Astrocyte (in vitro differentiated cells and primary cell): ENCODE measurements around the gene PRPSAP1.

Experiments used
- CTCF ChIP-seq: IDR thresholded peaks from 2 replicates; pipeline ENCODE4 v1.5.1; 2011; ENCODE audit warnings: low read depth, mild to moderate bottlenecking, inconsistent platforms, low read length, moderate library complexity; ENCODE audit not compliant: insufficient read depth
- EZH2 ChIP-seq: IDR thresholded peaks from 2 replicates; pipeline ENCODE4 v1.6.1; 2012; ENCODE audit warnings: mild to moderate bottlenecking, low read length, inconsistent platforms; ENCODE audit not compliant: insufficient read depth

DNA sequence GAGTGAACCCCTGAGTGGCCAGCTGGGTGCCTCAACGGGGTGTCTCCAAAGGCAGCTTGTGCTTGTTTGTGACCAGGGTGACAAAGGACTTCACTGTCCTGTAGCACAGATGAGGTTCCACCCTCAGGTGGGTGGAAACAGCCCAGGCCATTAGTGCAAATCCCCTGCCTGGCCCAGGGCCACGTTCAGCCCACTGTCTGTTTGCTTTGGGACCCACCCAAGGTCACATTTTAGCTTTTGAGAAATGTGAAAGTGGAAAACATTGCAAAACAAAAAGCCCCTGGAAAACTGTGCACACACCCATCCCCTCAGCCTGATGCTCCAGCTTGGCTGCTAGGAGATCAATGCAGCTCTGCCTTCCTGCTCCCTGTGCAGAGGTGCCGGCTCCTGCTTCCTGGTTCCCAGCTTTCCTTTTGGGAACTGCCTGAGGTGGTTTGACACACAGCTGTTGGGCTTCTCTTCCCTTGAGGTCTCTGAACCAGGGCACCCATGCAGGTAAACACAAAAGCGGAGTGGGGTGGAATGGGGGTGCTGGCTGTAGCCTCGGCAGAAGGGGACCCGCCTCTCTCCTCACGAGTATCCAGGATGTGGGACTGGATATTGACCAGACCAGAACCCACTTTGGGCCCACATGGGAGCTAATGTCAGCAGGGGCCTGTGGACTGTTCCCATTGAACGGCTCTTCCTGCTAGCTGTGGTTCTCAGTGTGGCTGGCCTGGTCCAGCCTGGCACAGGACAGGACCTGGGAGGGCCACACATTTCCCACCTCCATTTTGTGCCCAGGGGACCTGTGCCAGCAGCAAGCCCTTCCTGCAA, 22.8 kb upstream of the PRPSAP1 start:
- TF ChIP-seq CTCF (no peak), EZH2 (no peak)
